Measurements from ENCODE around the gene SLCO4A1. TPM values are rescaled to one million over a fixed set of nuclear protein-coding genes. Genes with fewer than 3 reads are reported as not detected.

The SLCO4A1 gene
- total RNA-seq, 2 donors from 2014 or later, result 26.1 to 34.6 TPM

GRCh38 chr20:62666736-62667529 lies 24.6 kb downstream of the SLCO4A1 start:
- Mint-ChIP-seq H3K36me3 (ENCODE audit: insufficient read depth in 2 of 2) (peaks cover 0 to 8% of the 10 kb centered on the region in 2 donors), H3K27me3 (ENCODE audit: low read depth) (no peaks in the 10 kb centered on the region), H3K27ac (no peak overlapping the region), H3K4me1 (ENCODE audit: low read depth) (no peaks in the 10 kb centered on the region), H3K4me3 (no peak overlapping the region), H3K9me3 (no peaks in the 10 kb centered on the region)
- ATAC-seq (replicated peaks in 1 of 2) (no peak), DNase-seq (no peak)

GRCh38 chr20:62667530-62668440 lies 25.5 kb downstream of the SLCO4A1 start:
- no peaks in the 10 kb centered on the region for H3K9me3 Mint-ChIP-seq
- H3K27ac Mint-ChIP-seq, result no peak overlapping the region
- DNase-seq (no peak), ATAC-seq (replicated peaks in 1 of 2) (no peak)
- no peak overlapping the region for H3K4me3 Mint-ChIP-seq
- no peaks in the 10 kb centered on the region for H3K27me3 Mint-ChIP-seq (ENCODE audit: low read depth)
- H3K36me3 Mint-ChIP-seq (ENCODE audit: insufficient read depth in 2 of 2), result peaks cover 0 to 8% of the 10 kb centered on the region in 2 donors
- H3K4me1 Mint-ChIP-seq (ENCODE audit: low read depth), result no peaks in the 10 kb centered on the region

- peak in 1 of 2 donors; percentile 32 for DNase-seq
- ATAC-seq (replicated peaks in 1 of 2), result peak in 1 of 2 donors; percentile 32
These were observed 26.2 kb downstream of the SLCO4A1 start for GRCh38 chr20:62668441-62669027.

DNA sequence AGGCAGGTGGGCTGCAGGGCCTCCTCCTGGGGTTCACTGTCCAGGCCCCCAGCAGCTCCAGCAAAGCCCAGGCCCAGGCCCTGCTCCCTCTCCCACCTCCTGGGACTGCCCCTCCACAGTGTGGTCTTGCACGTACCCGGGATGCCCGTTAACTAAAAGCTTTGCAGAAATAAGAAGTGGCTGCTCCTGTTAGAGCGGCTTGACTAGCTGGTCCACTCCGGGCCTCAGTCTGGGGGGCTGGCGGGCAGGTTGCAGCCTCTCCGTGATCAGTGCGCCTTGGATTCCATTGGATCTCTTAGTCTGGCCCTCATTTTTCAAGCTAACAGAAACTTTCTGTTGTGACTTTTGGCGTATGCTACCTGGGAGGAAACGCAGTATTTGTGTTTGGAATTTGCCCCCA lies 26.9 kb downstream of the SLCO4A1 start:
- H3K27me3 Mint-ChIP-seq (ENCODE audit: low read depth), result no peaks in the 10 kb centered on the region
- no peaks in the 10 kb centered on the region for H3K9me3 Mint-ChIP-seq
- no peak overlapping the region for H3K27ac Mint-ChIP-seq
- DNase-seq (no peak), ATAC-seq (replicated peaks in 1 of 2) (no peak)
- no peak overlapping the region for H3K4me3 Mint-ChIP-seq
- H3K36me3 Mint-ChIP-seq (ENCODE audit: insufficient read depth in 2 of 2), result peaks cover 0 to 8% of the 10 kb centered on the region in 2 donors
- no peaks in the 10 kb centered on the region for H3K4me1 Mint-ChIP-seq (ENCODE audit: low read depth)

More at GRCh38 chr20:62668441-62669027, 26.2 kb downstream of the SLCO4A1 start:
- Mint-ChIP-seq H3K36me3 (ENCODE audit: insufficient read depth in 2 of 2) (peaks cover 0 to 8% of the 10 kb centered on the region in 2 donors), H3K9me3 (no peaks in the 10 kb centered on the region), H3K27ac (no peak overlapping the region), H3K4me3 (no peak overlapping the region), H3K27me3 (ENCODE audit: low read depth) (no peaks in the 10 kb centered on the region), H3K4me1 (ENCODE audit: low read depth) (no peaks in the 10 kb centered on the region)

DNA sequence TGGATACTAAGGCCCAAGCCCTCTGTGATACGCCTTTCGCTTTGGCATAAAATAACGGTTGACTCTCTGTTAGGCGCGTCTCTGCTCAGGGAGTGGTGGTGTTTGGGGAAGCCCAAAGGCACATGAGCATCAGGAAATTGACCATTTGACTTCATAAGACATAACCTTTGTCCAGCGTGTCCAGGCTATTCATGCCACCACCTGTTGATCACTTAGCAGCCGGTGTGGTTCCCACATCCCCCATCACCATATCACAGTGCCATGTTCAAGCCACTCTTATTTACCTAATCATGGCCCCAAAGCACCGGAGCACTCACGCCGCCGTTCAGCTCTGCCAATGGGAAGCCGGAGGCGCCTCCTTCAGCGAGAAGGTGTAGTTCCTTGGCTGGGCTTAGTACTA lies 27.9 kb downstream of the SLCO4A1 start:
- ATAC-seq (replicated peaks in 1 of 2) (no peak), DNase-seq (no peak)
- H3K4me3 Mint-ChIP-seq, result no peak overlapping the region
- no peaks in the 10 kb centered on the region for H3K4me1 Mint-ChIP-seq (ENCODE audit: low read depth)
- no peaks in the 10 kb centered on the region for H3K9me3 Mint-ChIP-seq
- no peaks in the 10 kb centered on the region for H3K27me3 Mint-ChIP-seq (ENCODE audit: low read depth)
- no peak overlapping the region for H3K27ac Mint-ChIP-seq
- peaks cover 0 to 8% of the 10 kb centered on the region in 2 donors for H3K36me3 Mint-ChIP-seq (ENCODE audit: insufficient read depth in 2 of 2)

- peaks cover 0 to 8% of the 10 kb centered on the region in 2 donors for H3K36me3 Mint-ChIP-seq (ENCODE audit: insufficient read depth in 2 of 2)
- ATAC-seq (replicated peaks in 1 of 2), result no peak
- no peak overlapping the region for H3K27ac Mint-ChIP-seq
These were observed 28.7 kb downstream of the SLCO4A1 start for GRCh38 chr20:62670998-62671397.

GRCh38 chr20:62671765-62672164 lies 29.5 kb downstream of the SLCO4A1 start:
- Mint-ChIP-seq H3K27me3 (ENCODE audit: low read depth) (no peaks in the 10 kb centered on the region), H3K36me3 (ENCODE audit: insufficient read depth in 2 of 2) (peaks cover 0 to 8% of the 10 kb centered on the region in 2 donors), H3K27ac (no peak overlapping the region), H3K4me3 (no peak overlapping the region), H3K9me3 (no peaks in the 10 kb centered on the region), H3K4me1 (ENCODE audit: low read depth) (no peaks in the 10 kb centered on the region)
- ATAC-seq (replicated peaks in 1 of 2) (no peak), DNase-seq (no peak)

More at GRCh38 chr20:62670998-62671397, 28.7 kb downstream of the SLCO4A1 start:
- Mint-ChIP-seq H3K4me3 (no peak overlapping the region), H3K4me1 (ENCODE audit: low read depth) (no peaks in the 10 kb centered on the region), H3K9me3 (no peaks in the 10 kb centered on the region), H3K27me3 (ENCODE audit: low read depth) (no peaks in the 10 kb centered on the region)
- DNase-seq, result no peak

DNA sequence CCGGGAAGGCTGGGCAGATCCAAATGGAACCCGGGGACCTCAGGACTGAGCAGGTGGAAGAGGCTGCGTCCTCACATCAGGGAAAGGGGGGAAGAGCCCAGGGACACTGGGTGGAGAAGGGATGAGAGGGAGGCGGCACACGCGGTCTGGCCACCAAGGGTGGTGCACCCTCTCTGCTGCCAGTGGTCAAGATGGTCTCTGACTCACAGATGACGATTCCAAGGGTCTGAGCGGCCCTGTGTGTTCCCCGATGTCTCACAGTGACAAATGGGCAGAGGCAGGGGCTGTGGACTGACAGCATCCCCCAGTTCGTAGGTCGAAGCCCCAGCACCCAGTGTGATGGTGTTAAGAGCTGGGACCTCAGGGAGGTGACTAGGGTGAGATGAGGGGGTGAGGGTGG lies 32.1 kb downstream of the SLCO4A1 start:
- no peak for DNase-seq
- no peak overlapping the region for H3K4me3 Mint-ChIP-seq
- H3K9me3 Mint-ChIP-seq, result no peaks in the 10 kb centered on the region
- no peaks in the 10 kb centered on the region for H3K27me3 Mint-ChIP-seq (ENCODE audit: low read depth)
- H3K27ac Mint-ChIP-seq, result no peak overlapping the region
- no peak for ATAC-seq (replicated peaks in 1 of 2)
- peaks cover 5% of the 10 kb centered on the region for H3K4me1 Mint-ChIP-seq (ENCODE audit: low read depth)
- peaks cover 0 to 4% of the 10 kb centered on the region in 2 donors for H3K36me3 Mint-ChIP-seq (ENCODE audit: insufficient read depth in 2 of 2)

- Mint-ChIP-seq H3K9me3 (no peaks in the 10 kb centered on the region), H3K4me3 (no peak overlapping the region), H3K27me3 (ENCODE audit: low read depth) (no peaks in the 10 kb centered on the region), H3K27ac (no peak overlapping the region), H3K4me1 (ENCODE audit: low read depth) (peaks cover 5% of the 10 kb centered on the region), H3K36me3 (ENCODE audit: insufficient read depth in 2 of 2) (peaks cover 0 to 2% of the 10 kb centered on the region in 2 donors)
- no peak for DNase-seq
- ATAC-seq (replicated peaks in 1 of 2), result no peak
These were observed 33.0 kb downstream of the SLCO4A1 start for GRCh38 chr20:62675156-62675876.

DNA sequence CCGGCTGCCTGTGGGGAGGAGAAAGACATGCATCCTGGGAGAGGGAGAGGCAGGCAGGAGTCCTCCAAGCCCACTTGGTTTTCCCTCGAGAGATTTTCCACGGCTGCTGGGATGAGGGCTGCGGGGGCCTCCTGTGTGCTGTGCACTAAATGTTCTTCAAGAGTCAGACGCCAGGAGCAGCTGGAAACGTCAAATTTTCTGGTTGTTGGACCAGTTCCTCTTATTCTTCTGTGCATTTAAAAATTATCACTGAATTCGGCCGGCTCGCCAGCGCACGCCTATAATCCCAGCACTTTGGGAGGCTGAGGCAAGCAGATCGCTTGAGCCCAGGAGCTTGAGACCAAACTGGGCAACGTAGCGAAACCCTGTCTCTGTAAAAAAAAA lies 33.6 kb downstream of the SLCO4A1 start:
- H3K4me3 Mint-ChIP-seq, result no peak overlapping the region
- H3K4me1 Mint-ChIP-seq (ENCODE audit: low read depth), result peaks cover 5% of the 10 kb centered on the region
- no peak for ATAC-seq (replicated peaks in 1 of 2)
- H3K27me3 Mint-ChIP-seq (ENCODE audit: low read depth), result no peaks in the 10 kb centered on the region
- H3K27ac Mint-ChIP-seq, result no peak overlapping the region
- H3K36me3 Mint-ChIP-seq (ENCODE audit: insufficient read depth in 2 of 2), result peaks cover 0 to 2% of the 10 kb centered on the region in 2 donors
- DNase-seq, result no peak
- no peaks in the 10 kb centered on the region for H3K9me3 Mint-ChIP-seq

GRCh38 chr20:62676976-62677375 lies 34.7 kb downstream of the SLCO4A1 start:
- Mint-ChIP-seq H3K4me3 (no peak overlapping the region), H3K36me3 (ENCODE audit: insufficient read depth in 2 of 2) (peaks cover 0 to 2% of the 10 kb centered on the region in 2 donors), H3K9me3 (no peaks in the 10 kb centered on the region), H3K4me1 (ENCODE audit: low read depth) (peaks cover 5% of the 10 kb centered on the region), H3K27ac (no peak overlapping the region), H3K27me3 (ENCODE audit: low read depth) (no peaks in the 10 kb centered on the region)
- ATAC-seq (replicated peaks in 1 of 2), result no peak
- no peak for DNase-seq

- H3K36me3 Mint-ChIP-seq (ENCODE audit: insufficient read depth in 2 of 2), result peaks cover 0 to 2% of the 10 kb centered on the region in 2 donors
- H3K4me1 Mint-ChIP-seq (ENCODE audit: low read depth), result peaks cover 5% of the 10 kb centered on the region
- DNase-seq, result no peak
- no peaks in the 10 kb centered on the region for H3K9me3 Mint-ChIP-seq
- no peaks in the 10 kb centered on the region for H3K27me3 Mint-ChIP-seq (ENCODE audit: low read depth)
- no peak overlapping the region for H3K27ac Mint-ChIP-seq
- no peak for ATAC-seq (replicated peaks in 1 of 2)
- H3K4me3 Mint-ChIP-seq, result no peak overlapping the region
These were observed 35.4 kb downstream of the SLCO4A1 start for GRCh38 chr20:62677678-62678077.

Measured in activated T-cell treated with anti-CD3 and anti-CD28 coated beads, Interleukin-2, amount 50 U/mL, for 72 hours (primary cell).